ENCODE data around the gene MYB.

MYB gene

DNA sequence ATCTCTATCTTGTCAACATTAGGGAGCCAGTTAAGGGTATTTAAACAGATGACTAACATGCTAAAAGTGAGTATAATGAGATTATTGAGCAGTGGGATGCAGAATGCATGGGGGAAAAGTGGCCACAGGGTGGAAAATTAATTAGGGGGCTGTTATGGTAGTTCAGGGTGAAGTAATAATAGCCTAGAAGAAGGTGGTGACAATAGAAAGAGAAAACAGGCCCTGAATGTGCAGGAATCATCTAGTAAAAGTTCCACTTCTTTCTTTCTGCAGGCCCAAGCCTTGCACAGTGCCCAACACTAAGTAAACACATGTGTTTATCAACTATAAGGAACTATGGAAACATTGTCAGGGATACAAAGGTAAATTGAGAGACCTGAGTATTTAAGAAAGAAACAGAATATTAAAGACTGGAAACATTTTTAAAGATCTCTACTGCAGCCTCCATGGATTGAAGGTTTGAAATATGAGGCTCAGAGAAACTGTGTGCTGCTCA lies 7.1 kb upstream of the MYB start:
- no peak for TF ChIP-seq EZH2phosphoT487 (IDR thresholded peaks at IDR 0.05; ENCODE audit: borderline replicate concordance)
- TF ChIP-seq, protein P1, sequence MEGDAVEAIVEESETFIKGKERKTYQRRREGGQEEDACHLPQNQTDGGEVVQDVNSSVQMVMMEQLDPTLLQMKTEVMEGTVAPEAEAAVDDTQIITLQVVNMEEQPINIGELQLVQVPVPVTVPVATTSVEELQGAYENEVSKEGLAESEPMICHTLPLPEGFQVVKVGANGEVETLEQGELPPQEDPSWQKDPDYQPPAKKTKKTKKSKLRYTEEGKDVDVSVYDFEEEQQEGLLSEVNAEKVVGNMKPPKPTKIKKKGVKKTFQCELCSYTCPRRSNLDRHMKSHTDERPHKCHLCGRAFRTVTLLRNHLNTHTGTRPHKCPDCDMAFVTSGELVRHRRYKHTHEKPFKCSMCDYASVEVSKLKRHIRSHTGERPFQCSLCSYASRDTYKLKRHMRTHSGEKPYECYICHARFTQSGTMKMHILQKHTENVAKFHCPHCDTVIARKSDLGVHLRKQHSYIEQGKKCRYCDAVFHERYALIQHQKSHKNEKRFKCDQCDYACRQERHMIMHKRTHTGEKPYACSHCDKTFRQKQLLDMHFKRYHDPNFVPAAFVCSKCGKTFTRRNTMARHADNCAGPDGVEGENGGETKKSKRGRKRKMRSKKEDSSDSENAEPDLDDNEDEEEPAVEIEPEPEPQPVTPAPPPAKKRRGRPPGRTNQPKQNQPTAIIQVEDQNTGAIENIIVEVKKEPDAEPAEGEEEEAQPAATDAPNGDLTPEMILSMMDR (conservative IDR thresholded peaks at IDR 0.05; ENCODE audit: low read length), result no peak

DNA sequence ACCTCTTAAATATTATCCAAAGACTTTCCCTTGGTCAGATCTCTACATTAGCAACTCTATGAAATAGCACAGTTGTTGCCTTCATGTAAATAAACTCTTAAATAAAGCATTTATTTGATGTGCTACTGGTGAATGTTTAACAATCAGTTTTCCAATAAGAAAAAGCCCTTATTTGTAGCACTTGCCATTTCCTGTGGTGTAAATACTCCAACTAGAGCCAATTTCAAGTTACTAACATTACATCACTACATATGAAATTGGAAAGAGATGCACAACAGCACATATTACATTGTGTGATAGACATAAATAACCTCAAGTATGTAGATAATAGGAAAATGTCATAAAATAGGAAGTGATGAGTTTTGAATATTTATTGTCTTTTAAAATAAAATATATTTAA lies 5.0 kb upstream of the MYB start:
- Histone ChIP-seq H3K9me3 (ENCODE audit: insufficient read depth, low read depth, low read length) (no peaks in the 10 kb centered on the region), H3K4me1 (ENCODE audit: insufficient read depth, low read length, poor library complexity, severe bottlenecking) (peaks cover 30% of the 10 kb centered on the region), H3K27me3 (ENCODE audit: insufficient read depth, low read length, poor library complexity, severe bottlenecking) (no peaks in the 10 kb centered on the region), H3K36me3 (ENCODE audit: insufficient read depth, low read length) (no peaks in the 10 kb centered on the region), H3K9ac (ENCODE audit: low read depth, low read length, poor library complexity, severe bottlenecking) (no peak overlapping the region), H3K4me2 (ENCODE audit: low read depth, low read length, poor library complexity, severe bottlenecking) (no peak overlapping the region), H3K9me2 (replicated peaks; ENCODE audit: low read depth, low read length) (no peaks in the 10 kb centered on the region), H4K20me1 (ENCODE audit: insufficient read depth, low read length, poor library complexity, severe bottlenecking) (no peaks in the 10 kb centered on the region), H3K4me3 (ENCODE audit: low read length, poor library complexity, severe bottlenecking) (no peak overlapping the region), H3K79me2 (ENCODE audit: insufficient read depth, low read length) (no peaks in the 10 kb centered on the region; the same call in 1 of the 2 replicates), H3F3A (ENCODE audit: low read depth) (0 out of 2 replicates have a peak, but pooled peaks cover 6% of the 10 kb centered on the region), H2AFZ (ENCODE audit: low read length) (no peak overlapping the region)
- no peak for TF ChIP-seq EZH2phosphoT487 (IDR thresholded peaks at IDR 0.05; ENCODE audit: borderline replicate concordance)
- TF ChIP-seq, protein P1 (conservative IDR thresholded peaks at IDR 0.05; ENCODE audit: low read length), result no peak

More for the DNA sequence above, 7.1 kb upstream of the MYB start:
- no peak overlapping the region for H2AFZ ChIP-seq (ENCODE audit: low read length)
- no peak overlapping the region for H3K4me2 ChIP-seq (ENCODE audit: low read depth, low read length, poor library complexity, severe bottlenecking)
- H3K4me3 ChIP-seq (ENCODE audit: low read length, poor library complexity, severe bottlenecking), result no peak overlapping the region
- no peaks in the 10 kb centered on the region for H3K9me2 ChIP-seq (replicated peaks; ENCODE audit: low read depth, low read length)
- H3K36me3 ChIP-seq (ENCODE audit: insufficient read depth, low read length), result no peaks in the 10 kb centered on the region
- H3K27me3 ChIP-seq (ENCODE audit: insufficient read depth, low read length, poor library complexity, severe bottlenecking), result no peaks in the 10 kb centered on the region
- H3K9ac ChIP-seq (ENCODE audit: low read depth, low read length, poor library complexity, severe bottlenecking), result no peak overlapping the region
- H3K79me2 ChIP-seq (ENCODE audit: insufficient read depth, low read length), result no peaks in the 10 kb centered on the region
- no peaks in the 10 kb centered on the region for H3K9me3 ChIP-seq (ENCODE audit: insufficient read depth, low read depth, low read length)
- peaks cover 20% of the 10 kb centered on the region for H3K4me1 ChIP-seq (ENCODE audit: insufficient read depth, low read length, poor library complexity, severe bottlenecking)
- H4K20me1 ChIP-seq (ENCODE audit: insufficient read depth, low read length, poor library complexity, severe bottlenecking), result no peaks in the 10 kb centered on the region
- no peaks in the 10 kb centered on the region for H3F3A ChIP-seq (ENCODE audit: low read depth)

DNA sequence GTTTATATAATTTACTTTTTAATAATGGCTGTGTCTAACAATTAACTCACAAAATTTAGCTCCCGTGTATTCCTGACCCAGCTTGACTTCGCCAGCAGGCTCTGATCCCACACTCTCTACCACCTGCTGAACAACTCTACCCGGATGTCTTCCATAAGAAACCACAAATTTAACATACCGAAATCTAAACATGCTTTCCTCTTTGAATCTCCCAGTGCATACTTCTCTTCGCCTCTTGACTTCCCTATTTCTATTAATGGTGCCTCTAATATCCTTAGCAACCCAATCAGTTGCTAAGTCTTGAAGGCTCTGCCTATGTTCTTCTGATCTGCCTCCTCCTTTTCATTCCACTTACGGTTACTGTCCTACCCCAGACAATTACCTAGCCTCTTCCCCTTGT lies 4.6 kb upstream of the MYB start:
- peaks cover 4% of the 10 kb centered on the region for H3K79me2 ChIP-seq (ENCODE audit: insufficient read depth, low read length)
- no peak overlapping the region for H3K9ac ChIP-seq (ENCODE audit: low read depth, low read length, poor library complexity, severe bottlenecking)

More for the DNA sequence above, 4.6 kb upstream of the MYB start:
- no peaks in the 10 kb centered on the region for H4K20me1 ChIP-seq (ENCODE audit: insufficient read depth, low read length, poor library complexity, severe bottlenecking)
- H2AFZ ChIP-seq (ENCODE audit: low read length), result no peak overlapping the region
- H3K4me3 ChIP-seq (ENCODE audit: low read length, poor library complexity, severe bottlenecking), result no peak overlapping the region
- H3K27me3 ChIP-seq (ENCODE audit: insufficient read depth, low read length, poor library complexity, severe bottlenecking), result peaks cover under 1% of the 10 kb centered on the region
- H3F3A ChIP-seq (ENCODE audit: low read depth), result 0 out of 2 replicates have a peak, but pooled peaks cover 6% of the 10 kb centered on the region
- H3K4me1 ChIP-seq (ENCODE audit: insufficient read depth, low read length, poor library complexity, severe bottlenecking), result peaks cover 30% of the 10 kb centered on the region
- TF ChIP-seq EZH2phosphoT487 (IDR thresholded peaks at IDR 0.05; ENCODE audit: borderline replicate concordance), result no peak
- TF ChIP-seq, protein P1 (conservative IDR thresholded peaks at IDR 0.05; ENCODE audit: low read length), result no peak
- H3K4me2 ChIP-seq (ENCODE audit: low read depth, low read length, poor library complexity, severe bottlenecking), result no peak overlapping the region
- no peaks in the 10 kb centered on the region for H3K36me3 ChIP-seq (ENCODE audit: insufficient read depth, low read length)
- no peaks in the 10 kb centered on the region for H3K9me2 ChIP-seq (replicated peaks; ENCODE audit: low read depth, low read length)
- no peaks in the 10 kb centered on the region for H3K9me3 ChIP-seq (ENCODE audit: insufficient read depth, low read depth, low read length)
